Measurements from ENCODE around the gene PTPRCAP.

The PTPRCAP gene

GRCh38 chr11:67423891-67424613 lies 13.4 kb downstream of the PTPRCAP start:
- no peak for DNase-seq

- no peak for DNase-seq
Observed at GRCh38 chr11:67423466-67423865, 14.0 kb downstream of the PTPRCAP start.

- no peak for DNase-seq
Observed at GRCh38 chr11:67422891-67423290, 14.6 kb downstream of the PTPRCAP start.

GRCh38 chr11:67421430-67422031 lies 16.0 kb downstream of the PTPRCAP start:
- no peak for DNase-seq

GRCh38 chr11:67420646-67421429 lies 16.6 kb downstream of the PTPRCAP start:
- DNase-seq, result peak; percentile 97

GRCh38 chr11:67420147-67420645 lies 17.3 kb downstream of the PTPRCAP start:
- no peak for DNase-seq

- DNase-seq, result no peak
Observed at GRCh38 chr11:67419325-67420049, 18.0 kb downstream of the PTPRCAP start.

GRCh38 chr11:67418476-67419281 lies 18.8 kb downstream of the PTPRCAP start:
- DNase-seq, result no peak

- no peak for DNase-seq
Observed at GRCh38 chr11:67417425-67417824, 20.1 kb downstream of the PTPRCAP start.

GRCh38 chr11:67416416-67417335 lies 20.8 kb downstream of the PTPRCAP start:
- DNase-seq, result peak; percentile 71

GRCh38 chr11:67415501-67416304 lies 21.8 kb downstream of the PTPRCAP start, which contains the start of gene CARNS1:
Gene CARNS1, plus strand, starts transcription at chr11:67415678. Its CDS starts 522 bp downstream, at chr11:67416200.
- no peak for DNase-seq

GRCh38 chr11:67413266-67413849 lies 24.1 kb downstream of the PTPRCAP start:
- no peak for DNase-seq

GRCh38 chr11:67412495-67413179 lies 24.8 kb downstream of the PTPRCAP start:
- no peak for DNase-seq

- no peak for DNase-seq
Observed at GRCh38 chr11:67411785-67412152, 25.7 kb downstream of the PTPRCAP start.

- no peak for DNase-seq
Observed at GRCh38 chr11:67410984-67411784, 26.3 kb downstream of the PTPRCAP start.

- DNase-seq, result no peak
Observed at GRCh38 chr11:67410369-67410831, 27.1 kb downstream of the PTPRCAP start.

- no peak for DNase-seq
Observed at GRCh38 chr11:67409781-67410368, 27.6 kb downstream of the PTPRCAP start.

GRCh38 chr11:67409261-67409666 lies 28.2 kb downstream of the PTPRCAP start:
- peak; percentile 63 for DNase-seq

Data from activated naive CD4-positive, alpha-beta T cell treated with Interleukin-2 at 50 U/mL for 16 hours (primary cell).